Measurements from ENCODE around the gene CDC25B. TPM values are rescaled to one million over a fixed set of nuclear protein-coding genes. Genes with fewer than 3 reads are reported as not detected.

The CDC25B gene
- total RNA-seq, 3 donors from 2014 or later (not counting 1 experiment from before 2014, with no cell fraction given) = 123 to 147 (median 143) TPM

- H3K27ac ChIP-seq (ENCODE audit: low read length) = no peak overlapping the region
- no peaks in the 10 kb centered on the region for H3K36me3 Mint-ChIP-seq
- TF ChIP-seq CTCF (IDR thresholded peaks at IDR 0.05) = no peak
These were observed 36.7 kb upstream of the CDC25B start for GRCh38 chr20:3759316-3759823.

GRCh38 chr20:3759884-3760283 is 36.2 kb upstream of the CDC25B start:
- DNase-seq (no peak), ATAC-seq (no peak)
- no peaks in the 10 kb centered on the region for H3K9me3 Mint-ChIP-seq
- no peaks in the 10 kb centered on the region for H3K9me3 ChIP-seq (ENCODE audit: control insufficient read depth, insufficient read depth, low read length)
- no peak overlapping the region for H3K27ac ChIP-seq (ENCODE audit: low read length)
- intact Hi-C loops (cut with micrococcal nuclease) = no loop called here
- no peaks in the 10 kb centered on the region for H3K36me3 ChIP-seq (ENCODE audit: control insufficient read depth, insufficient read depth, low read length)
- no peaks in the 10 kb centered on the region for H3K36me3 Mint-ChIP-seq
- 95% methylated on average over 11 of the region's 11 CpGs for WGBS (ENCODE audit: insufficient coverage)
- no peak overlapping the region for H3K27ac Mint-ChIP-seq
- TF ChIP-seq CTCF (IDR thresholded peaks at IDR 0.05) = no peak
- H3K4me1 Mint-ChIP-seq = peaks cover 0 to 2% of the 10 kb centered on the region in 2 donors
- H3K27me3 Mint-ChIP-seq (ENCODE audit: low read depth in 2 of 2) = no peaks in the 10 kb centered on the region
- H3K4me1 ChIP-seq (ENCODE audit: control insufficient read depth, insufficient read depth, low read length) = peaks cover 12% of the 10 kb centered on the region
- H3K27me3 ChIP-seq (ENCODE audit: control insufficient read depth, insufficient read depth, low read length) = no peaks in the 10 kb centered on the region
- H3K4me3 Mint-ChIP-seq = no peak overlapping the region
- no peak overlapping the region for H3K4me3 ChIP-seq (ENCODE audit: low read length)

More at GRCh38 chr20:3759316-3759823, 36.7 kb upstream of the CDC25B start:
- Mint-ChIP-seq H3K27me3 (ENCODE audit: low read depth in 2 of 2) (no peaks in the 10 kb centered on the region), H3K9me3 (no peaks in the 10 kb centered on the region), H3K27ac (no peak overlapping the region), H3K4me3 (no peak overlapping the region), H3K4me1 (no peaks in the 10 kb centered on the region)
- H3K4me3 ChIP-seq (ENCODE audit: low read length) = no peak overlapping the region
- WGBS (ENCODE audit: insufficient coverage) = 86% methylated on average over 11 of the region's 11 CpGs
- H3K36me3 ChIP-seq (ENCODE audit: control insufficient read depth, insufficient read depth, low read length) = no peaks in the 10 kb centered on the region
- ATAC-seq = no peak
- no peak for DNase-seq
- peaks cover 7% of the 10 kb centered on the region for H3K4me1 ChIP-seq (ENCODE audit: control insufficient read depth, insufficient read depth, low read length)
- no peaks in the 10 kb centered on the region for H3K27me3 ChIP-seq (ENCODE audit: control insufficient read depth, insufficient read depth, low read length)
- H3K9me3 ChIP-seq (ENCODE audit: control insufficient read depth, insufficient read depth, low read length) = no peaks in the 10 kb centered on the region
- intact Hi-C loops (cut with micrococcal nuclease) = no loop called here

GRCh38 chr20:3760655-3761348 is 35.3 kb upstream of the CDC25B start:
- Mint-ChIP-seq H3K9me3 (no peaks in the 10 kb centered on the region), H3K27ac (no peak overlapping the region), H3K27me3 (ENCODE audit: low read depth in 2 of 2) (no peaks in the 10 kb centered on the region), H3K4me3 (no peak overlapping the region), H3K36me3 (no peaks in the 10 kb centered on the region), H3K4me1 (peaks cover 0 to 11% of the 10 kb centered on the region in 2 donors)
- Histone ChIP-seq H3K27me3 (ENCODE audit: control insufficient read depth, insufficient read depth, low read length) (no peaks in the 10 kb centered on the region), H3K36me3 (ENCODE audit: control insufficient read depth, insufficient read depth, low read length) (no peaks in the 10 kb centered on the region), H3K4me3 (ENCODE audit: low read length) (no peak overlapping the region), H3K9me3 (ENCODE audit: control insufficient read depth, insufficient read depth, low read length) (no peaks in the 10 kb centered on the region), H3K27ac (ENCODE audit: low read length) (no peak overlapping the region), H3K4me1 (ENCODE audit: control insufficient read depth, insufficient read depth, low read length) (peaks cover 17% of the 10 kb centered on the region)
- intact Hi-C loops (cut with micrococcal nuclease) = no loop called here
- DNase-seq = no peak
- no peak for TF ChIP-seq CTCF (IDR thresholded peaks at IDR 0.05)
- WGBS (ENCODE audit: insufficient coverage) = 72% methylated on average over 9 of the region's 10 CpGs
- no peak for ATAC-seq
